Right lobe of liver (tissue), 6 donors: ENCODE measurements around the gene FKRP. TPM values are rescaled to one million over a fixed set of nuclear protein-coding genes. Genes with fewer than 3 reads are reported as not detected.

Source experiments
- ATAC-seq, 4 donors: fragments of 200-7000 bp; cut with Tn5 transposase; one replicate each; pipeline ENCODE4 v1.9.1; 2020; ENCODE audit warnings: mild to moderate bottlenecking in 4 of 4, moderate library complexity in 4 of 4
- DNase-seq, 3 donors: peaks; one replicate each; pipeline ENCODE4 v3.0.0-alpha.2; 2020
- H3K27ac ChIP-seq, 3 donors: fragments of 200-600 bp; one replicate each; pipeline ENCODE4 v1.8.0; 2022
- H3K27me3 ChIP-seq, 2 donors: fragments of 200-600 bp; one replicate each; pipeline ENCODE4 v1.8.0; 2022
- H3K36me3 ChIP-seq, 4 donors: fragments of 200-600 bp; sonication (generic) in 1 of 4; one replicate each; pipeline versions ENCODE4 v1.5.1 to v1.8.0; 2017 to 2022; ENCODE audit warnings: control low read depth in 1 of 4
- H3K4me1 ChIP-seq, 4 donors: fragments of 200-600 bp; sonication (generic) in 1 of 4; one replicate each; pipeline versions ENCODE4 v1.5.1 to v1.8.0; 2017 to 2022; ENCODE audit warnings: control low read depth in 1 of 4
- H3K4me3 ChIP-seq, 3 donors: fragments of 200-600 bp; one replicate each; pipeline ENCODE4 v1.8.0; 2022
- H3K9me3 ChIP-seq, 4 donors: fragments of 200-600 bp; sonication (generic) in 1 of 4; one replicate each; pipeline versions ENCODE4 v1.5.1 to v1.8.0; 2017 to 2022; ENCODE audit warnings: control low read depth in 1 of 4
- POLR2A ChIP-seq: fragments of 450-650 bp; IDR thresholded peaks from one replicate; pipeline ENCODE4 v1.6.1; 2017; ENCODE audit warnings: antibody characterized with exemption, mild to moderate bottlenecking
- WGBS: methylation state at CpG from one replicate; pipeline ENCODE4 v1.1.6; 2018; ENCODE audit warnings: low coverage, low lambda C conversion rate; ENCODE audit not compliant: insufficient coverage; ENCODE audit errors: missing lambda C conversion rate; 5-methylcytosine and 5-hydroxymethylcytosine counted together
- intact Hi-C, 2 donors: fragments of 100-400 bp; cut with DNase I; formaldehyde crosslinking; loops; one replicate each; pipeline versions ENCODE4 v1.11.2 to v1.14.1; 2022
- total RNA-seq, 6 experiments: library from RNA; depleted of rRNA in 2 of 6; stranded (reverse); fragments of >200 nt in 2 of 6; fragmentation: NEBNext Ultra II Directional in 3 of 6; extraction: Animal tissue kit (Norgen Biotek cat#: 25700) in 3 of 6; gene quantifications; one replicate each; pipeline versions ENCODE4 v1.1.0 to v1.2.4, GENCODE V29; 2016 to 2023
- TF ChIP-seq, protein P1 (sequence below), 4 donors: fragments of 200-600 bp in 3 of 4; fragments of 450-650 bp in 1 of 4; IDR thresholded peaks; one replicate each; pipeline versions ENCODE4 v1.5.1 to v1.8.0; 2016 to 2022; ENCODE audit warnings: antibody characterized with exemption in 4 of 4, mild to moderate bottlenecking in 2 of 4
- donor health status: DM: no; HTN: yes; CAD: no.
- donor health status: DM: no; HTN: no; CAD: no.
- donor health status: DM: no; HTN: no; CAD: no.
- donor health status: DM: no; HTN: yes; CAD: no.
- donor health status: DM: no; HTN: yes; CAD: no.

The FKRP gene
- total RNA-seq, 6 experiments from 2014 or later, result 5.8 to 9.5 (median 7.4) TPM

DNA sequence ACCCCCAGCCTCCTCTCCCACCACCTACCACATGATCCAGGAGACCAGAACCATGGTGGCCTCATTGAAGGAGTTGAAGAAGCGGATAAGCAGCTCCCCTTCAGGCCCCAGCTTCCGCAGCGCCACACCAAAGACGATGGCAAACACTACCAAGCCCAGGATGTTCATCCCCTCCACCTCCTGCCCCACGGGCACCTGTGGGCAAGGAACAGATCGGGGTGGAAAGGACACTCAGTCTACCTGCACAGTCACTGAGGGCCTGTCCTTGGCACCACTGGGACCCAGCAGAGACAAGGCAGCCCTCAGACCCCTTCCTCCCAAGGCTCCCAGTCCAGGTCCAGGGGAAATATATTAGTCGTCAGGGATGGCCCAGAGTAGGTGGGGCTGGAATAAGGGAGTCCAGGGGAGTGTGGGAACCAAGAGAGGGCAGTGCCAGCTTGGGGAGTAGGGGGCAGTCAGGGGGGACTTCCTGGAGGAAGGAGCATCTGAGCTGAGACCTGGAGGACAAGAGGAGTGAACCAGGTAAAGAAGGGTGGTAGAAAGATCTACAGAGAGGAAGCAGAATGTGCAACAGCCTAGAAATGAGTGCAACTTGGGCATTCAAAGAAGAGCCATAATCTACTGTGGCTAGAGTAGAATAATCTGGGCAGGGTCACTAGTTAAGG lies 36.6 kb downstream of the FKRP start:
- DNase-seq, result no peak
- no peaks in the 10 kb centered on the region for H3K36me3 ChIP-seq
- H3K4me3 ChIP-seq, result no peak overlapping the region
- intact Hi-C loops, result no loop called here
- no peaks in the 10 kb centered on the region for H3K27me3 ChIP-seq
- WGBS, result 87% methylated on average over 5 of the region's 7 CpGs
- no peak for ATAC-seq
- no peak overlapping the region for H3K27ac ChIP-seq
- no peaks in the 10 kb centered on the region for H3K9me3 ChIP-seq
- TF ChIP-seq POLR2A, result no peak
- TF ChIP-seq, protein P1, sequence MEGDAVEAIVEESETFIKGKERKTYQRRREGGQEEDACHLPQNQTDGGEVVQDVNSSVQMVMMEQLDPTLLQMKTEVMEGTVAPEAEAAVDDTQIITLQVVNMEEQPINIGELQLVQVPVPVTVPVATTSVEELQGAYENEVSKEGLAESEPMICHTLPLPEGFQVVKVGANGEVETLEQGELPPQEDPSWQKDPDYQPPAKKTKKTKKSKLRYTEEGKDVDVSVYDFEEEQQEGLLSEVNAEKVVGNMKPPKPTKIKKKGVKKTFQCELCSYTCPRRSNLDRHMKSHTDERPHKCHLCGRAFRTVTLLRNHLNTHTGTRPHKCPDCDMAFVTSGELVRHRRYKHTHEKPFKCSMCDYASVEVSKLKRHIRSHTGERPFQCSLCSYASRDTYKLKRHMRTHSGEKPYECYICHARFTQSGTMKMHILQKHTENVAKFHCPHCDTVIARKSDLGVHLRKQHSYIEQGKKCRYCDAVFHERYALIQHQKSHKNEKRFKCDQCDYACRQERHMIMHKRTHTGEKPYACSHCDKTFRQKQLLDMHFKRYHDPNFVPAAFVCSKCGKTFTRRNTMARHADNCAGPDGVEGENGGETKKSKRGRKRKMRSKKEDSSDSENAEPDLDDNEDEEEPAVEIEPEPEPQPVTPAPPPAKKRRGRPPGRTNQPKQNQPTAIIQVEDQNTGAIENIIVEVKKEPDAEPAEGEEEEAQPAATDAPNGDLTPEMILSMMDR (IDR thresholded peaks at IDR 0.05), result no peak
- H3K4me1 ChIP-seq, result peaks cover 0 to 5% (median 0%) of the 10 kb centered on the region in 4 donors

DNA sequence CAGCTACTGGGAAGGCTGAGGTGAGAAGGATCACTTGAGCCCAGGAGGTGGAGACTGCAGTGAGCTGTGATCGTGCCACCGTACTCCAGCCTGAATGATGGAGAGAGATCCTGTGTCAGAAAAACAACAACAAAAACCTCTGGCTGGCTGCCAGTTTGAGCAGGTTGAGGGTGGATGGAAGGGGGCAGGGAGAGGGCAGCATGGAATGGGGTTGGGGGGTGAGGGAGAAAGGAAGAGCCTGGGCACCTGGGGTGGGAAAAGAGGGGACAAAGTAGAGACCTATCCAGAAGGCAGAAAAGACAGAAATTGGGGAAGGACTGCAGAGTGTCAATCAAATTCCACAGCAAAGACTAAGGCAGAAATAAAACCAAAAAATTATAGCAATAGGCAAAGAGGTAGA lies 37.8 kb downstream of the FKRP start:
- Histone ChIP-seq H3K27ac (no peak overlapping the region), H3K9me3 (no peaks in the 10 kb centered on the region), H3K4me1 (peaks cover 0 to 14% (median 0%) of the 10 kb centered on the region in 4 donors), H3K27me3 (no peaks in the 10 kb centered on the region), H3K4me3 (no peak overlapping the region), H3K36me3 (no peaks in the 10 kb centered on the region)
- TF ChIP-seq, protein P1 (IDR thresholded peaks at IDR 0.05), result no peak
- TF ChIP-seq POLR2A, result no peak
- no peak for DNase-seq
- intact Hi-C loops, result no loop called here
- whole genome bisulfite sequencing, result 52% methylated on average over 2 of the region's 2 CpGs
- no peak for ATAC-seq

DNA sequence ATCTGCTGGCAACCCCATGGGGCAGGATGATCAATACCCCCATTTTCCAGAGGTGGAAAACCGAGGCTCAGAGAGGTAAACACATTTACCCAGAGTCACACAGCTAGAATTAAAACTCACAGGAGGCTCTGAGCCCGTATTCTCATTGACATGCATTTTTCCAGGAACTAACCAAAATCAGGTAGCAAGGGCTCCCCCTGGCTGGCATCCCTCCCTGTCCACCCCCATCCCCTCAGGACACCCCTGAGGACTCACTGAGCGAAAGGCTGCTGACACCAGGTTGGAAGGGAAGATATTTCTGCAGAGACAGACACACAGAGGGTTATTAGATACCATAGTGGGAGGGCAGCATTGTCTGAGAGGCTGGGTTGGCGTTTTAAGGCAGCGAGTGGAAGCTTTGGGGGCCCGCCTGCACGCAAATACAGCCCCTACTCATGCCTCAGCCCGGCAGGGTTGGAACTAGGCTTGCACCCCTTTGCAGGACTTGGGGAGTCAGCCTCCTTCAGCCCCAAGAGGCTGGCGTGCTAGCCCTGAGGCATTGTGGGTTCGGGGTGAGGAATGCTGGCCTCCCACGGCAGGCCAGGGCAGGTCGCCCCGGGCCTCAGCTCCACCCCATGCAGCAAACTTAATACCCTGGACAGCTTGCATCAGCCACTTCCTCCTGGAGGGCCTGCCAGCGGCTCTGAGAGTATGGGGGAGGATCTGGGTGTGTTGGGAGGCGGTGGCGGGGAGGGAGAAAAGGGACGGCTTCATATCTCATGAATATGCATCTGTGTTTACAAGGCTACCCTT lies 38.6 kb downstream of the FKRP start:
- H3K4me3 ChIP-seq, result peak overlapping the region in 1 of 3 donors; percentile 20
- peak; percentile 59 to 63 (median 60) for DNase-seq
- H3K9me3 ChIP-seq, result no peaks in the 10 kb centered on the region
- H3K27ac ChIP-seq, result no peak overlapping the region
- intact Hi-C loops, result no loop called here
- 32% methylated on average over 7 of the region's 17 CpGs for WGBS
- H3K36me3 ChIP-seq, result no peaks in the 10 kb centered on the region
- H3K27me3 ChIP-seq, result no peaks in the 10 kb centered on the region
- ATAC-seq, result peak; percentile 34 to 49 (median 41)
- peaks cover 0 to 14% (median 0%) of the 10 kb centered on the region in 4 donors for H3K4me1 ChIP-seq
- no peak for TF ChIP-seq POLR2A
- TF ChIP-seq, protein P1 (IDR thresholded peaks at IDR 0.05), result peak in 2 of 4 donors; percentile 14 to 15

DNA sequence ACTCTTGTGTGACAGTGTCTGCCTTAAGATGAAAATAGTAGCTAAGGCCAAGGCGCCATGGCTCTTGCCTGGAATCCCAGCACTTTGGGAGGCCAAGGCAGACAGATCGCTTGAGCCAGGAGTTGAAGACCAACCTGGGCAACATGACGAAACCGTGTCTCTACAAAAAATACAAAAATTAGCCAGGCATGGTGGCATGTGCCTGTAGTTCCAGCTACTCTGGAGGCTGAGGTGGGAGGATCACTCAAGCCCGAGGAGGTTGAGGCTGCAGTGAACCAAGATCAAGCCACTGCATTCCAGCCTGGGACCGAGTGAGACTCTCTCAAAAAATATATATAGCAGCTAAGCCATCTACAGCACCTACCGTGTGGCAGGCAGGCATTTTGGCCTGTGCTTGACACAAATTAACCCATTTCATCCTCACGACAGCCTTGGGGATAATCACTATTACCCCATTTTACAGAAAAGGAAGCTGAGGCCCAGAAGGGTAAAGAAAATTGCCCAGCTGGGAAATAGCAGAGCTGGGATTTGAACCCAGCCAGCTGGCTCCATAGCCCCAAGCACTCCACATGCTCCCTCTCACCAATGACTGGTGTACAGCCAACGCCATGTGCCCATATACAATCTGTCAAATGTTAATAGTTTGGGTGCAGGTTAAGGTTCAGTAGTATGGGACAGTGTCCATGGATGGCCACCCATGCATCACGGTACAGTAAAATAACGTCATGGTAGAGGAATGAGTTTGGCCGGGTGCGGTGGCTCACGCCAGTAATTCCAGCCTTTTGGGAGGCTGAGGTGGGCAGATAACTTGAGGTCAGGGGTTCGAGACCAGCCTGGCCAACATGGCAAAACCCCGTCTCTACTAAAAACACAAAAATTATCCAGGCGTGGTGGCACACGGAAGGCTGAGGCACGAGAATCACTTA lies 39.5 kb downstream of the FKRP start:
- peaks cover 0 to 14% (median 0%) of the 10 kb centered on the region in 4 donors for H3K4me1 ChIP-seq
- DNase-seq (no peak), ATAC-seq (no peak)
- H3K36me3 ChIP-seq, result no peaks in the 10 kb centered on the region
- peak overlapping the region in 1 of 3 donors; percentile 53 for H3K4me3 ChIP-seq
- no peaks in the 10 kb centered on the region for H3K9me3 ChIP-seq
- no peaks in the 10 kb centered on the region for H3K27me3 ChIP-seq
- 69% methylated on average over 17 of the region's 19 CpGs for WGBS
- H3K27ac ChIP-seq, result peak overlapping the region in 2 of 3 donors; percentile 62 to 83
- TF ChIP-seq, protein P1 (IDR thresholded peaks at IDR 0.05), result no peak
- no peak for TF ChIP-seq POLR2A
- intact Hi-C loops, result no loop called here
